Stimulated activated naive CD4-positive, alpha-beta T cell (primary cell): ENCODE results near the gene F12.

Source experiments
- DNase-seq, 6 experiments: peaks; one replicate each; lab custom pipeline; 2025; lab: John Stamatoyannopoulos, UW

Gene F12

GRCh38 chr5:177409043-177409801, at the start of gene F12:
Gene F12, minus strand, starts transcription at chr5:177409564. Its CDS starts 37 bp downstream, at chr5:177409527.
- DNase-seq: no peak

DNA sequence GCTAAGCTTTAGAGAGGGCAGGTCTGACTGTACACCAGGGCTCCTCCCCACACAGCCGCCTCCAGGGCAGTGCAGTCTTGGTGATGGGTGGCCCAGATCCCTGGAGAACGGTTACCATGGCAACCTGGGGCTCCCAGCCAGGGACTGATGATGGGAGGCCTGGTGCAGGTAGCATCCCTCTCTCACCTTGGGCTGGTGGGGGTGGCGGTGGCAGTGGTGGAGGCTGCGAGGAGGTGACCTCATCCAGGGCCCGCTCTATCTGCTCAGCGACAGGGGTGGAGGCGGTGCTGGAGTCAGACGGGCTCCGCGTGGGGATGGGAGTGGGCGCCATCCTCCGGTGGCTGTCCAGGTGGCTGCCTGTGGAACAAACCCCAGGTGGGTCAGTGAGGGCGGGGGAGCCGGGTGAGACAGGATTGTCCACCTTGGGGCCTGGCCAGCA, 49.6 kb upstream of the F12 start:
- no peak for DNase-seq

DNA sequence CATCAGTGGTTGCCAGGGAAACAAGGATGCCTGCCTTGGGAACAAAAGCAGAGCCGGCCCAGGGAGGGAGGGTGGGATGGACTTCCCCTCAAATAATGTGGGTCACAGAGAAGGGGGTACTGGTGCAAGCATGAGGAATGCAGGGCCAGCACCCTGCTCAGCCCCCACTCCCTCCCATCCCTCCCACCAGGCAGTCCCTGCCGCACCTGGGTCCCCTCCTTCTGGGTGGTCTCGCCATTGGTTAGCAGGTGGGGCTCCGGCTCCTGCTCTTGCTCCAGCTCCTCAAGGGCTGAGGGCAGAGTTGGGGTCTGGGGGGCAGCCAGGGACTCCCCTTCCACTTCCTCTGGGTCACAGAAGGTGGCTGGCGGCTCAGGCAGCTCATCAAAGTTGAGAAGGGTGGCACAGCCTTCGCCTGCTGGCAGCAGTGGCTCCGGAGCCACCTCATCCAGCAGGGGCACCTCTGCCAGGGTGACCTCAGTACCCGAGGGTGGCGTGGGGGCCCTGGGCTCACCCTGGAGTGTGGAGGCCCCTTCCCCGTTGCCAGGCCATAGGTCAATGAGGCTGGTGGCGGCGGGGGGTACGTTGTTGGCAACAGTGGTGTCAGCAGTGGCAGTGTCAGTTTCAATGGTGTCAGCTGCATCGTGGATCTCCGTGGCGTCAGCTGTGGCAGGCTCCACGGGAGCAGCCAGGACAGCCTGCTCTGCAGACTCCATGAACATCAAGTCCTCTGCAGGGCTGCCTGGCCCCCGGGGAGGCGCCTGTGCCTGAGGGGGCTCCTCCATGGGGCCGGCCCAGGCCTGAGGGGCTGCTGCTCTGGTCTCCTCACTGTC, 48.7 kb upstream of the F12 start:
- DNase-seq: no peak

GRCh38 chr5:177456976-177457851, 47.9 kb upstream of the F12 start:
- DNase-seq: peak in 2 of 6 experiments; percentile 32 to 55

- no peak for DNase-seq
These were observed 47.2 kb upstream of the F12 start for GRCh38 chr5:177456591-177456964.

- DNase-seq: peak; percentile 76 to 95 (median 92)
These were observed 46.6 kb upstream of the F12 start for GRCh38 chr5:177455661-177456590.

DNA sequence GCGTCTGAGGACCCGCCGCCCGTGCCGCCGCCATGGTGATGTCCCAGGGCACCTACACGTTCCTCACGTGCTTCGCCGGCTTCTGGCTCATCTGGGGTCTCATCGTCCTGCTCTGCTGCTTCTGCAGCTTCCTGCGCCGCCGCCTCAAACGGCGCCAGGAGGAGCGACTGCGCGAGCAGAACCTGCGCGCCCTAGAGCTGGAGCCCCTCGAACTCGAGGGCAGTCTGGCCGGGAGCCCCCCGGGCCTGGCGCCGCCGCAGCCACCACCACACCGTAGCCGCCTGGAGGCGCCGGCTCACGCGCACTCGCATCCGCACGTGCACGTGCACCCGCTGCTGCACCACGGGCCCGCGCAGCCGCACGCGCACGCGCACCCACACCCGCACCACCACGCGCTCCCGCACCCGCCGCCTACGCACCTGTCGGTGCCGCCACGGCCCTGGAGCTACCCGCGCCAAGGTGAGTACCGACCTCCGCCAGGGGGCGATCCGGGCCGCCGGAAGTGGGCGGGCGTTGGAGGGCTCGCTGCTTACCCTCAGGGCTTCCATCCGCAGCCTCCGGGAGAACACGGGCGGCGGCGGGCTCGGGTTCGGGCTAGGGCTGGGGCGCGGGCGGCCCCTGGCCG, 45.8 kb upstream of the F12 start:
- peak; percentile 88 to 94 (median 90) for DNase-seq

DNA sequence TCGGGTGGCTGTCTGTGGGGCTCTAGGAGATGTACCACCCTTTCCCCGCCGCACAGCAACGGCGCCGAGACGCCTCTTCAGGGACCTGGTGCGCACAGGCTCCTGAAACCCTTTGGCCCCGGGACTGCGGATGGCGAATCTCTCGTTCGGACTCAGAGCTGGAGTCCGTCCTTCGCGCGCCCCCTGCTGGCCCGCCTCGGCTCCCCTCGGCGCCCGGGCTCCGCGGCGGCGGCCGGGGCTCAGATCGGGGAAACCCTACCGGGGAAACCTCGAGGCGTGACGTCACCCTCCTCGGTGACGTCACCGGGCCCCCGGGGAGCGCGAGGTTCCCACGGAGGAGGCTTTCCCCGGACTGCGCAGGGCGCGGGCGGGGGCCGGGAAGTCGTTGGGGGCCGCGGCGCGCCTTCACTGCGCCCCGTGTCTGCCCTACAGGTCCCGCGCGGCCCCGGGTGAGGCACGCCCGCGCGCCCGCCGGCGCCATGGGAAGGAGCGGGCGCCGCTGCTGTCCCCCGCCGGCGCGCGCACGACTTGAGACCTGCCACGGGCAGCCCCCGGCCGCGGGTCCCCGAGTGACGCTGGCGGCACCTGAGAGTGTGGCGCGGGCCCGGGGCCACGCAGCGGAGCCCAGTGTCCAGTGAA, 45.2 kb upstream of the F12 start:
- DNase-seq: peak; percentile 75 to 96 (median 92)

DNA sequence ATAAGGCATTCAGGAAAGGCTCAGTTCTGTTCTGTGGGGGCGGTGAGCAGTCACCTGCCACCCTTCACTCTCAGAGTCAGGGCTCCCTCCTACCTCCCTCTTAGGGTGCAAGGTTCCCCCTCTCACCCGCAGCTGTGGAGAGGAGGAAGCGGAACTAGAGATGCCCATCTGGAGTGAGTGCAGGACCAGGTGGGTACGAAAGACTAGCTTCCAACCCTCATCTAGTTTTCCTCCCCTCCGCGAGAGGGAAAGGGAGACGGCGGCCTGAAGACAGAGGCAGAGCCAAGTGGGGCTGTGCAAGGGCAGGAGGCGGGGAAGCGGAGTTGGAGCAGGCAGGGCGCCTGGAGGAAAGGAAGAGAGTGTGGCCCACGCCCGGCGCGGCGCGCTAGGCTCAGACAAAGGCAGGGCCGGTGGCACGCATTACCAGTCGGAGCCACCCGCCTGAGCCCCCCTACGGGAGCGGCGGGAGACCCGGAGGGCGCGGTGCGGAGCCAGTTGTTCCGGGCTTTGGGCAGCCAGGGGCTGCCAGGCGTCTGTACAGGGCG, 44.6 kb upstream of the F12 start:
- peak in 2 of 6 experiments; percentile 67 to 72 for DNase-seq

DNA sequence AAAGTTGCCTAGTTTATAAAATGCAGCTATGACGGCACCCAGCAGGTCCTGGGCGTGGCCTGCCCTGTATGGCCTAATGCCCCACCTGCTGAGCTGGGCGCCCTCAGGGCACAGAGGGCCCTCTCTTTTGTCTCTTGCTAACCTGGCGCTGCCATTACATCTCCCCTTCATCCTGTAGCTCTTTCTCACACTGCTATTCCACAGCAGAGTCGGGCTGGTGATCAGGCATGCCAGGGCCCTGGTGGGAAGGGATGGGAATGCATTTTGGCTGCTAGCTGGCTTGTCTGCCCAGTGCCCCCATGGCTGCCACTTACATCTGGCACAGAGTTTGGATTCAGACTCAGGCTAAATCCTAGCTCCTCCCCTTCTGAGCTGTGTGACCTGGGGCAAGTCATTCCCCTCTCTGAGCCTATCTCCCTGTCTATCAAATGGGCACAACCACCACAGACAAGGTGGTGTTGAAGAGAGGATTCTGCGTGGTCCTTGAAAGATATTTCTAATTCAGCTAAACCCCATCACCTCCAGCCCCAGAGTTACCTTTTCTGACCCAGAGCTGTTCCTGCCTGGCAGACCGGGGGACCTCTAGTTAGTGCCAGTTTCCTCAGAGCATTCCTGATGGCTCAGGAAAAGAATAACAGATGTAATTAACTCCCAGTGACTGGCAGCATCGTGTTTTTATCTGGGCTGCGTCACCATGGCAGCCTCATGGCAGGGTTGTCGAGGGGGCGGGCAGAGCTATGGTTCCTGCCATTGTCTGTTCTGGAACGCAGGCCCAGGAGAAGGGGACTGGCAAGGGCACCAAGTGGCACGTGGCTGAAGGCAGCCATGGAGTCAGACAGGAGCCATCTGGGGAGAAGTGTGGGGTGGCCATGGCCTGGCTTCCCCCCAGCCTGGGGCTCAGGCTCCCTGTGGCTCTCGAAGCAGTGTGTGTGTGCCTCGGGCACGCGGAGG, 43.6 kb upstream of the F12 start:
- DNase-seq: peak in 1 of 6 experiments; percentile 45

- no peak for DNase-seq
These were observed 41.5 kb upstream of the F12 start for GRCh38 chr5:177450667-177451424.

- DNase-seq: no peak
These were observed 40.0 kb upstream of the F12 start for GRCh38 chr5:177449140-177450061.

GRCh38 chr5:177448244-177448950, 39.0 kb upstream of the F12 start:
- DNase-seq: no peak

- peak in 1 of 6 experiments; percentile 62 for DNase-seq
These were observed 38.4 kb upstream of the F12 start for GRCh38 chr5:177447611-177448243.

DNA sequence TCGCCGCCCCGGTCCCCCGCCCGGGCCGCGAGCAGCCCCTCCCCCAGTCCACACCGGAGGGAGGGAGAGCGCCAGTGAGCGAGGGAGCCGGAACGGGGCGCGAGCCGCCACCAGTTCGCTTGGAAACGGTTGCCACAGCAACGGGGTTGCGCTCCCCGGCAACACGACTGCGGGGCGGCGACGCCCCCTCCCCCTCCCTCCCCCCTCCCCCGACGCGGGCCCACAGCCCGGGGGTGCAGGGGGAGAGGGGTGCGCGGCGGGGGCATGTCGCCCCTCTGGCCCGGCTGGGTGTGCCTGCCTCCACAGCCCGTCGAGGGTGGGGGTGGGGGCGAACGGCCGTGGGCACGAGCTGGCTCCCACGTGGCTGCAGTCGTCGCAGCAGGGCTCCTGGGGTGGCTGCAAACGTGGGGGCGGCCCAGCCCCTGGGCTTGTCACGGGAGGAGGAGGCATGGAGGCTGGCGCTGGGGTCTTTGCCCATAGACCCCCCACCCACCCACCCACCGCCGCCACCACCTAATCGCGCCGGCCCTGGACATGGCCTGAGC, 37.8 kb upstream of the F12 start:
- DNase-seq: peak; percentile 70 to 81 (median 78)
